SJCRH30 (cell line): ENCODE measurements around the gene SCN8A. TPM values are rescaled to one million over a fixed set of nuclear protein-coding genes. Genes with fewer than 3 reads are reported as not detected.
"Not testable (repeated sequence)": the region's sequence is repeated elsewhere in the genome, so short reads cannot be mapped to it uniquely, and the experiment has no call there.

ENCODE experiments used
- DNase-seq, 2 experiments: peaks; one replicate each; pipeline ENCODE4 v3.0.0-alpha.2; 2015 to 2020
- H3K27ac ChIP-seq: fragments of 250-450 bp; sonication (Bioruptor Pico); 2 replicates; pipeline ENCODE4 v1.5.1; 2020; ENCODE audit warnings: mild to moderate bottlenecking, moderate library complexity
- H3K27me3 ChIP-seq: fragments of 250-450 bp; sonication (Bioruptor Pico); 2 replicates; pipeline ENCODE4 v1.5.1; 2020; ENCODE audit warnings: mild to moderate bottlenecking, moderate library complexity
- H3K36me3 ChIP-seq: fragments of 250-450 bp; sonication (Bioruptor Pico); 2 replicates; pipeline ENCODE4 v1.5.1; 2020; ENCODE audit warnings: mild to moderate bottlenecking, moderate library complexity
- H3K4me1 ChIP-seq: fragments of 250-450 bp; sonication (Bioruptor Pico); 2 replicates; pipeline ENCODE4 v1.5.1; 2020; ENCODE audit warnings: mild to moderate bottlenecking, moderate library complexity
- H3K4me3 ChIP-seq: fragments of 250-450 bp; sonication (Bioruptor Pico); 2 replicates; pipeline ENCODE4 v1.5.1; 2020; ENCODE audit warnings: mild to moderate bottlenecking, moderate library complexity
- H3K9me3 ChIP-seq: fragments of 250-450 bp; sonication (Bioruptor Pico); replicated peaks from 2 replicates; pipeline ENCODE4 v1.5.1; 2020; ENCODE audit warnings: mild to moderate bottlenecking, moderate library complexity
- total RNA-seq: library from RNA; depleted of rRNA; stranded (reverse); fragments of >200 nt; shearing (Covaris generic); gene quantifications from 2 replicates; pipeline ENCODE4 v1.2.3, GENCODE V29; 2014

SCN8A gene
- total RNA-seq, 1 experiment from 2014 or later = 0.67 TPM

GRCh38 chr12:51598156-51598555, 7.1 kb downstream of the SCN8A start:
- DNase-seq = no peak
- H3K27ac ChIP-seq = no peak overlapping the region
- H3K27me3 ChIP-seq = peaks cover 7% of the 10 kb centered on the region; the same call in 1 of the 2 replicates
- H3K4me3 ChIP-seq = no peak overlapping the region
- no peaks in the 10 kb centered on the region for H3K9me3 ChIP-seq
- H3K4me1 ChIP-seq = no peaks in the 10 kb centered on the region
- no peaks in the 10 kb centered on the region for H3K36me3 ChIP-seq

- H3K27me3 ChIP-seq = peaks cover 7% of the 10 kb centered on the region; the same call in 1 of the 2 replicates
- no peak for DNase-seq
- H3K36me3 ChIP-seq = no peaks in the 10 kb centered on the region
- H3K4me3 ChIP-seq = no peak overlapping the region
- H3K4me1 ChIP-seq = no peaks in the 10 kb centered on the region
- H3K9me3 ChIP-seq = no peaks in the 10 kb centered on the region
- H3K27ac ChIP-seq = no peak overlapping the region
Measured at GRCh38 chr12:51600721-51601120, 9.7 kb downstream of the SCN8A start.

GRCh38 chr12:51601241-51601640, 10.2 kb downstream of the SCN8A start:
- H3K4me3 ChIP-seq = no peak overlapping the region
- peaks cover 7% of the 10 kb centered on the region; the same call in 1 of the 2 replicates for H3K27me3 ChIP-seq
- DNase-seq = no peak
- H3K27ac ChIP-seq = no peak overlapping the region
- no peaks in the 10 kb centered on the region for H3K9me3 ChIP-seq
- no peaks in the 10 kb centered on the region for H3K36me3 ChIP-seq
- H3K4me1 ChIP-seq = no peaks in the 10 kb centered on the region

- H3K27me3 ChIP-seq, H3K4me3 ChIP-seq, H3K9me3 ChIP-seq, H3K4me1 ChIP-seq, DNase-seq, H3K36me3 ChIP-seq, H3K27ac ChIP-seq: not testable (repeated sequence)
Measured at GRCh38 chr12:51605896-51606295, 14.9 kb downstream of the SCN8A start.

GRCh38 chr12:51607197-51607596, 16.2 kb downstream of the SCN8A start:
- H3K4me3 ChIP-seq, DNase-seq, H3K4me1 ChIP-seq: not testable (repeated sequence)

GRCh38 chr12:51620448-51620847, 29.4 kb downstream of the SCN8A start:
- H3K4me1 ChIP-seq = no peaks in the 10 kb centered on the region
- no peaks in the 10 kb centered on the region for H3K9me3 ChIP-seq
- H3K27ac ChIP-seq = no peak overlapping the region
- no peak overlapping the region for H3K4me3 ChIP-seq
- DNase-seq = no peak
- H3K27me3 ChIP-seq = no peaks in the 10 kb centered on the region
- no peaks in the 10 kb centered on the region for H3K36me3 ChIP-seq

More at GRCh38 chr12:51607197-51607596, 16.2 kb downstream of the SCN8A start:
- not testable (repeated sequence) for H3K27me3 ChIP-seq, H3K9me3 ChIP-seq, H3K27ac ChIP-seq, H3K36me3 ChIP-seq

- no peaks in the 10 kb centered on the region for H3K4me1 ChIP-seq
- H3K4me3 ChIP-seq = no peak overlapping the region
- H3K9me3 ChIP-seq = no peaks in the 10 kb centered on the region
- H3K27ac ChIP-seq = no peak overlapping the region
- no peak for DNase-seq
- H3K36me3 ChIP-seq = no peaks in the 10 kb centered on the region
- no peaks in the 10 kb centered on the region for H3K27me3 ChIP-seq
Measured at GRCh38 chr12:51621156-51621922, 30.3 kb downstream of the SCN8A start.

GRCh38 chr12:51622564-51622963, 31.5 kb downstream of the SCN8A start:
- Histone ChIP-seq H3K4me3 (no peak overlapping the region), H3K4me1 (no peaks in the 10 kb centered on the region), H3K27ac (no peak overlapping the region), H3K36me3 (no peaks in the 10 kb centered on the region), H3K27me3 (no peaks in the 10 kb centered on the region), H3K9me3 (no peaks in the 10 kb centered on the region)
- no peak for DNase-seq

- no peak overlapping the region for H3K27ac ChIP-seq
- DNase-seq = no peak
- no peaks in the 10 kb centered on the region for H3K9me3 ChIP-seq
- H3K4me3 ChIP-seq = no peak overlapping the region
- H3K4me1 ChIP-seq = no peaks in the 10 kb centered on the region
- no peaks in the 10 kb centered on the region for H3K27me3 ChIP-seq
- no peaks in the 10 kb centered on the region for H3K36me3 ChIP-seq
Measured at GRCh38 chr12:51625370-51625769, 34.3 kb downstream of the SCN8A start.

GRCh38 chr12:51626115-51626514, 35.1 kb downstream of the SCN8A start:
- DNase-seq = no peak
- H3K4me1 ChIP-seq = no peaks in the 10 kb centered on the region
- H3K27ac ChIP-seq = no peak overlapping the region
- H3K4me3 ChIP-seq = no peak overlapping the region
- no peaks in the 10 kb centered on the region for H3K9me3 ChIP-seq
- H3K36me3 ChIP-seq = no peaks in the 10 kb centered on the region
- no peaks in the 10 kb centered on the region for H3K27me3 ChIP-seq

- Histone ChIP-seq H3K9me3 (no peaks in the 10 kb centered on the region), H3K4me3 (no peak overlapping the region), H3K27ac (no peak overlapping the region), H3K4me1 (no peaks in the 10 kb centered on the region), H3K27me3 (no peaks in the 10 kb centered on the region), H3K36me3 (no peaks in the 10 kb centered on the region)
- DNase-seq = no peak
Measured at GRCh38 chr12:51626629-51627028, 35.6 kb downstream of the SCN8A start.

GRCh38 chr12:51630256-51630880, 39.3 kb downstream of the SCN8A start:
- H3K4me1 ChIP-seq = no peaks in the 10 kb centered on the region
- no peak for DNase-seq
- H3K9me3 ChIP-seq = no peaks in the 10 kb centered on the region
- H3K27ac ChIP-seq = no peak overlapping the region
- H3K4me3 ChIP-seq = no peak overlapping the region
- H3K36me3 ChIP-seq = no peaks in the 10 kb centered on the region
- peaks cover under 1% of the 10 kb centered on the region; the same call in 1 of the 2 replicates for H3K27me3 ChIP-seq

- H3K4me3 ChIP-seq = no peak overlapping the region
Measured at GRCh38 chr12:51630986-51631385, 40.0 kb downstream of the SCN8A start.

GRCh38 chr12:51631591-51631990, 40.6 kb downstream of the SCN8A start:
- DNase-seq = no peak

More at GRCh38 chr12:51630986-51631385, 40.0 kb downstream of the SCN8A start:
- H3K36me3 ChIP-seq = no peaks in the 10 kb centered on the region
- no peak for DNase-seq
- no peaks in the 10 kb centered on the region for H3K9me3 ChIP-seq
- H3K4me1 ChIP-seq = no peaks in the 10 kb centered on the region
- no peak overlapping the region for H3K27ac ChIP-seq
- H3K27me3 ChIP-seq = peaks cover 3% of the 10 kb centered on the region; the same call in 1 of the 2 replicates

GRCh38 chr12:51632623-51633022, 41.6 kb downstream of the SCN8A start:
- no peak overlapping the region for H3K27ac ChIP-seq
- H3K27me3 ChIP-seq = peaks cover 3% of the 10 kb centered on the region; the same call in 1 of the 2 replicates
- no peaks in the 10 kb centered on the region for H3K36me3 ChIP-seq
- H3K4me3 ChIP-seq = no peak overlapping the region
- H3K4me1 ChIP-seq = no peaks in the 10 kb centered on the region
- H3K9me3 ChIP-seq = no peaks in the 10 kb centered on the region
- DNase-seq = no peak

More at GRCh38 chr12:51631591-51631990, 40.6 kb downstream of the SCN8A start:
- Histone ChIP-seq H3K9me3 (no peaks in the 10 kb centered on the region), H3K4me1 (no peaks in the 10 kb centered on the region), H3K4me3 (no peak overlapping the region), H3K36me3 (no peaks in the 10 kb centered on the region), H3K27me3 (peaks cover 3% of the 10 kb centered on the region; the same call in 1 of the 2 replicates), H3K27ac (no peak overlapping the region)
